Tibial nerve (tissue), 4 donors: ENCODE results near the gene TMEFF2. TPM values are rescaled to one million over a fixed set of nuclear protein-coding genes. Genes with fewer than 3 reads are reported as not detected.

Experiments used
- DNase-seq, 2 donors: peaks; one replicate each; pipeline ENCODE4 v3.0.0-alpha.2; 2019; ENCODE audit warnings: low spot score in 2 of 2
- H3K27ac ChIP-seq, 4 donors: fragments of 200-600 bp; sonication (generic) in 3 of 4; one replicate each; pipeline ENCODE4 v1.5.1; 2017 to 2019; ENCODE audit warnings: mild to moderate bottlenecking in 1 of 4
- H3K27me3 ChIP-seq, 2 donors: fragments of 200-600 bp; sonication (generic) in 1 of 2; one replicate each; pipeline versions ENCODE4 v1.5.1 to v1.6.0; 2017 to 2019
- H3K36me3 ChIP-seq, 3 donors: fragments of 200-600 bp; sonication (generic); one replicate each; pipeline ENCODE4 v1.5.1; 2018 to 2019
- H3K4me1 ChIP-seq, 4 donors: fragments of 200-600 bp; sonication (generic) in 3 of 4; one replicate each; pipeline ENCODE4 v1.5.1; 2017 to 2019
- H3K4me3 ChIP-seq, 4 donors: fragments of 200-600 bp; sonication (generic) in 3 of 4; one replicate each; pipeline ENCODE4 v1.5.1; 2017 to 2019; ENCODE audit warnings: mild to moderate bottlenecking in 1 of 4, moderate library complexity in 1 of 4
- H3K9me3 ChIP-seq, 4 donors: fragments of 200-600 bp; sonication (generic) in 3 of 4; one replicate each; pipeline ENCODE4 v1.5.1; 2017 to 2019
- EP300 ChIP-seq, 2 donors: sonication (generic); formaldehyde crosslinking; IDR thresholded peaks; one replicate each; pipeline ENCODE4 v1.6.1; 2017; ENCODE audit warnings: antibody characterized with exemption in 2 of 2, mild to moderate bottlenecking in 1 of 2
- POLR2A ChIP-seq, 2 donors: fragments of 450-650 bp; IDR thresholded peaks; one replicate each; pipeline ENCODE4 v1.6.1; 2017; ENCODE audit warnings: antibody characterized with exemption in 2 of 2, mild to moderate bottlenecking in 2 of 2, moderate library complexity in 2 of 2
- WGBS, 2 donors: methylation state at CpG; one replicate each; pipeline ENCODE4 v1.1.5; 2018; 5-methylcytosine and 5-hydroxymethylcytosine counted together
- total RNA-seq, 4 donors: library from RNA; depleted of rRNA; stranded (reverse); fragments of >200 nt; gene quantifications; one replicate each; pipeline ENCODE4 v1.1.0, GENCODE V29; 2016
- TF ChIP-seq, protein P1 (sequence below), 5 experiments: fragments of 200-600 bp in 3 of 5; fragments of 450-650 bp in 2 of 5; sonication (generic) in 3 of 5; IDR thresholded peaks; one replicate each; pipeline ENCODE4 v1.5.1; 2016 to 2019; ENCODE audit warnings: antibody characterized with exemption in 5 of 5, mild to moderate bottlenecking in 3 of 5, moderate library complexity in 2 of 5

The TMEFF2 gene
- total RNA-seq, 4 donors from 2014 or later, result not detected

DNA sequence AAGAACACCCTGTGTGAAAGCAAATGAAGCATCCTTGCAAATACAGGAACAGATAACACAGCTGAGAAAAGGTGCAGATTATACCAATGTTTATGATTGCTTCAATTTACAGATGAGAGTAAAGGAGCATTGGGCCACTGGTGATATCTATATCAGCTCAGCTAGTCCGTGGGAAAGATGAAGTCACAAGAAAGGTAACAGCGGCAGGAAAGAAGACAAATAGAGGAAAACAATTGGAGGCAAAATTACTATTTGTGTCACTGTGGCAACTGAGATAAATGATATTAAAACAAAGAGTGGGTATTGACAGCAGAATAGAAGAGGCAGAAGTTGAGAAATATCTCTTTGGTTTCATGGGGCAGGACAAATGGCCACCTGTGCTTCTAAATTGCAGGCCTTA, 226.6 kb downstream of the TMEFF2 start:
- H3K4me3 ChIP-seq, result no peak overlapping the region
- H3K4me1 ChIP-seq, result peaks cover 0 to 7% (median 0%) of the 10 kb centered on the region in 4 donors
- H3K36me3 ChIP-seq, result no peaks in the 10 kb centered on the region
- no peak for TF ChIP-seq POLR2A (IDR thresholded peaks at IDR 0.05)
- TF ChIP-seq, protein P1, sequence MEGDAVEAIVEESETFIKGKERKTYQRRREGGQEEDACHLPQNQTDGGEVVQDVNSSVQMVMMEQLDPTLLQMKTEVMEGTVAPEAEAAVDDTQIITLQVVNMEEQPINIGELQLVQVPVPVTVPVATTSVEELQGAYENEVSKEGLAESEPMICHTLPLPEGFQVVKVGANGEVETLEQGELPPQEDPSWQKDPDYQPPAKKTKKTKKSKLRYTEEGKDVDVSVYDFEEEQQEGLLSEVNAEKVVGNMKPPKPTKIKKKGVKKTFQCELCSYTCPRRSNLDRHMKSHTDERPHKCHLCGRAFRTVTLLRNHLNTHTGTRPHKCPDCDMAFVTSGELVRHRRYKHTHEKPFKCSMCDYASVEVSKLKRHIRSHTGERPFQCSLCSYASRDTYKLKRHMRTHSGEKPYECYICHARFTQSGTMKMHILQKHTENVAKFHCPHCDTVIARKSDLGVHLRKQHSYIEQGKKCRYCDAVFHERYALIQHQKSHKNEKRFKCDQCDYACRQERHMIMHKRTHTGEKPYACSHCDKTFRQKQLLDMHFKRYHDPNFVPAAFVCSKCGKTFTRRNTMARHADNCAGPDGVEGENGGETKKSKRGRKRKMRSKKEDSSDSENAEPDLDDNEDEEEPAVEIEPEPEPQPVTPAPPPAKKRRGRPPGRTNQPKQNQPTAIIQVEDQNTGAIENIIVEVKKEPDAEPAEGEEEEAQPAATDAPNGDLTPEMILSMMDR (IDR thresholded peaks at IDR 0.05), result no peak
- no peak for TF ChIP-seq EP300 (IDR thresholded peaks at IDR 0.05)
- H3K27me3 ChIP-seq, result no peaks in the 10 kb centered on the region
- DNase-seq, result no peak
- no peak overlapping the region for H3K27ac ChIP-seq
- WGBS, 2 donors, result 87 to 94% methylated on average over 2 of the region's 2 CpGs
- no peaks in the 10 kb centered on the region for H3K9me3 ChIP-seq

DNA sequence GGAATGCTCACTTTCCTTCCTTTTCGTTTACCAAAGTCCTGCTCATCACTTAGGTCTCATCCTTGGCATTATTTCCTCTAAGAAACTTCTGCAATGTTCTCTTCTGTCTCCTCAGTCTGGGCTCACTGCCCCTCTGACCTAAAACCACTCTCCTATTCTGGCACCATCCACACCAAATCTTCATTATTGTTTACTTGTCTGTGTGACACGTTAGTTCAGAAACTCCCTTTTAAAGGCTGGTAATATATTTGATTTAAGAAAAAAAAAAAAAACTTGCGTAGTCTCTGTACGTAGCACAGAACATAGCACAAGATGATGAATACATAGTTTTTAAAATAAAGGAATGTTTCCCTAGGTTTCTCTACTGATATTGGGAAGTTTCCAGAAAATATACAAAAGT, 229.0 kb downstream of the TMEFF2 start:
- TF ChIP-seq POLR2A (IDR thresholded peaks at IDR 0.05) (no peak), EP300 (IDR thresholded peaks at IDR 0.05) (no peak)
- TF ChIP-seq, protein P1 (IDR thresholded peaks at IDR 0.05), result no peak
- Histone ChIP-seq H3K9me3 (no peaks in the 10 kb centered on the region), H3K36me3 (no peaks in the 10 kb centered on the region), H3K4me3 (no peak overlapping the region), H3K4me1 (peaks cover 0 to 7% (median 0%) of the 10 kb centered on the region in 4 donors), H3K27me3 (no peaks in the 10 kb centered on the region), H3K27ac (no peak overlapping the region)
- 66 to 72% methylated on average over 4 of the region's 4 CpGs for WGBS, 2 donors
- DNase-seq, result no peak

DNA sequence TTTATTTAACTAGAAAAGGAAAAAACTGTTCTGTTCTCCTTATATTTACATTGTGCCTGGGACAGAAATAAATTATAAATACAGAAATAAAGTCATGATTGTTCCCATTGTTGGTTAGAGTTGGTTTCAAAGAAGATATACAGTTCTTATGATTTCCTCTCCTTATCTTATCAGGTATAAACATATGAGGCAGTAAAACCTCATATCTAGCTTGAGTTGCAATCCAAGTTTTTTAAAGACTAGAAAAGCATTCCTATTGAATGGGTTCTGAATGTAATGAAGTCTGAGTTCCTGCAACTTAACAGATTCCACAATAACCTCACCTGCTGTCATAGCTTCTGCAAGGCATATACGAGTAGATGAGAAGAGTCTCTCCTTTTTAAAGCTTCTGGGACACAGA, 233.2 kb downstream of the TMEFF2 start:
- H3K4me1 ChIP-seq, result peaks cover 0 to 4% (median 0%) of the 10 kb centered on the region in 4 donors
- H3K27ac ChIP-seq, result no peak overlapping the region
- H3K27me3 ChIP-seq, result no peaks in the 10 kb centered on the region
- no peak for DNase-seq
- no peak overlapping the region for H3K4me3 ChIP-seq
- H3K36me3 ChIP-seq, result no peaks in the 10 kb centered on the region
- WGBS, 2 donors, result 77 to 83% methylated on average over 1 of the region's 1 CpG
- no peak for TF ChIP-seq EP300 (IDR thresholded peaks at IDR 0.05)
- no peak for TF ChIP-seq POLR2A (IDR thresholded peaks at IDR 0.05)
- TF ChIP-seq, protein P1 (IDR thresholded peaks at IDR 0.05), result no peak
- no peaks in the 10 kb centered on the region for H3K9me3 ChIP-seq

DNA sequence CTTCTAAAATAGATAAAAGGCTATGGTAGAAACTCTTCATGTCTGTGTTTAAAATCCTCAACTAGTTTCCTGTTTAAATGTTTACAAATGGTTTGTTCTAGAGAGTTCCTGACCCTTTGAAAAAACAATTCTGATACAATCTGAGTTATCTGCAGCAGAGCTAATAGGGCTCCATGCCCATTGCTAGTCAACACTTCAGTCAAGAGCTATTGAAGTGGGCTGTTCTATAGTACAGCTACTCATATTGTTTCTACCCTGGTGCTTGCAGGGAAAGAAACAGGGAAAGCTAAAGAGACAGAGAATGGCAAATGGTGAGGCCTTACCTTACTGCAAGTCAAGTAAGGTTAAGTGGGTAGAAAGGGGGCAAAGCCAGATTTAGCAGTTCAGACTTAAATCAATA, 235.5 kb downstream of the TMEFF2 start:
- H3K27ac ChIP-seq, result no peak overlapping the region
- no peak for DNase-seq
- no peaks in the 10 kb centered on the region for H3K36me3 ChIP-seq
- no peaks in the 10 kb centered on the region for H3K27me3 ChIP-seq
- no peak overlapping the region for H3K4me3 ChIP-seq
- TF ChIP-seq POLR2A (IDR thresholded peaks at IDR 0.05), result no peak
- TF ChIP-seq EP300 (IDR thresholded peaks at IDR 0.05), result no peak
- TF ChIP-seq, protein P1 (IDR thresholded peaks at IDR 0.05), result no peak
- H3K4me1 ChIP-seq, result no peaks in the 10 kb centered on the region
- H3K9me3 ChIP-seq, result no peaks in the 10 kb centered on the region

DNA sequence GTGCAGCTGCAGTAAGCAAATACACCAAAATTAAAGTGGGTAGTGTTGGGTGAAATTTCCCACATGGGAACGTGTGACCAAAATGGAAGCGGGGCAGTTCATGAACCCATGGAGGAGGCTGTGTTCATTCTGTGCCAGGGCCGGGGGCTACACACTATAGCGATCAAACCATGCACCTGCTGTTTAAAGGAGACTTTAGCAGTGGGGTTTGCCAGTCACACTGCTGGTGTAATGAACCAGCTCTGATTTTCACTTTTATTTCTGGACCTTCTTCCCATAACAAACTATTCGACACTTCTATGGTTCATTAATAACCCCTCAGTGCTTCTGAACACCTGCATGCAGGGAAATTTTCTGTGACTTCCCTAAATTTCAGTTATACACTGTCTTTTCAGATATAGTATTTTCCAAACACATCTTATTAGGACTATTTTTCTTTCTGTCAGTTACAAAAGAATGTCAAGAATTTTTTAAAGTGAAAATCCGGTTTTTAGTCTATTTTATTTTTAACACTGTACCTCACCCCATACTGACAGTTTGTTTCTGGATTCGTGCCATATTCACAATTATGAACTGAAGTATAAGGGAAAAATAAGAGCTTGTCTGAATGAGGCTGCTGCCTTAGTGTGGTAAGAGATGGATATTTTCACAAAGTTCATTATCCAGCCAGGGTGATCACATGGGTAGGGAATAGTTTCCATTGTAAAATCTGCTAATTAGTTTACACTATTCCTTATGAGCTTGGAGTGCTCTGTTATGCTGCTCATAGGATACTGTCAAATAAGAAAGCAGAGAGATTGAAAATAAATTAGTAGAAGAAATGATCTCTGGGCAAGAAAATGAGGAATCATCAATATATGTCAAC, 236.5 kb downstream of the TMEFF2 start:
- Histone ChIP-seq H3K27me3 (no peaks in the 10 kb centered on the region), H3K9me3 (no peaks in the 10 kb centered on the region), H3K4me1 (no peaks in the 10 kb centered on the region), H3K4me3 (no peak overlapping the region), H3K36me3 (no peaks in the 10 kb centered on the region), H3K27ac (no peak overlapping the region)
- TF ChIP-seq, protein P1 (IDR thresholded peaks at IDR 0.05), result no peak
- TF ChIP-seq POLR2A (IDR thresholded peaks at IDR 0.05), result no peak
- no peak for TF ChIP-seq EP300 (IDR thresholded peaks at IDR 0.05)
- no peak for DNase-seq
- WGBS, 2 donors, result 40 to 47% methylated on average over 7 of the region's 7 CpGs
